Endothelial cell of umbilical vein (primary cell): ENCODE measurements around the gene APOC1. TPM values are rescaled to one million over a fixed set of nuclear protein-coding genes. Genes with fewer than 3 reads are reported as not detected.

Source experiments
- BruUV-seq: library from RNA; stranded (reverse); fragments of 400-500 nt; replicated peaks from 2 replicates; lab custom pipeline; 2021; lab: Mats Ljungman, UMichigan
- CTCF ChIA-PET: fragments of 300-600, 350-600 bp; sonication (Branson Sonifier 250); formaldehyde crosslinking; loops from one replicate; lab custom pipeline; 2021; ENCODE audit warnings: antibody characterized with exemption, inconsistent platforms; lab: Charles Lee
- POLR2A ChIA-PET: fragments of 300-600, 350-600 bp; sonication (Branson Sonifier 250); formaldehyde crosslinking; loops from one replicate; lab custom pipeline; 2021; ENCODE audit warnings: antibody characterized with exemption, inconsistent platforms; lab: Charles Lee
- DNase-seq: peaks from one replicate; pipeline ENCODE4 v3.0.0-alpha.2; 2011; ENCODE audit warnings: low read depth, low spot score
- FAIRE-seq: peaks from 2 replicates; lab custom pipeline; 2011; peaks lifted over from hg19 to GRCh38; lab: Jason Lieb, UNC
- H2AFZ ChIP-seq: 2 replicates; pipeline ENCODE4 v1.6.0; 2012; ENCODE audit warnings: low read depth, low read length, control low read depth, inconsistent platforms
- H3K27ac ChIP-seq: 2 replicates; pipeline ENCODE4 v1.5.1; 2011; ENCODE audit warnings: low read depth, mild to moderate bottlenecking, control low read depth, low read length, moderate library complexity; ENCODE audit not compliant: insufficient read depth
- H3K27me3 ChIP-seq, 2 experiments: 2 replicates each; pipeline versions ENCODE4 v1.6.0 to v1.6.1; 2011; ENCODE audit warnings: low read length in 2 of 2, mixed read lengths in 1 of 2; ENCODE audit not compliant: control insufficient read depth in 2 of 2, insufficient read depth in 2 of 2
- H3K36me3 ChIP-seq, 2 experiments: 2 replicates in 1 of 2; 3 replicates in 1 of 2; pipeline ENCODE4 v1.5.1; 2011; ENCODE audit warnings: low read length in 2 of 2, mild to moderate bottlenecking in 1 of 2, moderate library complexity in 1 of 2; ENCODE audit not compliant: control insufficient read depth in 2 of 2, insufficient read depth in 2 of 2; ENCODE audit errors: extremely low read depth in 1 of 2
- H3K4me1 ChIP-seq: 3 replicates; pipeline ENCODE4 v1.5.1; 2011; ENCODE audit warnings: mild to moderate bottlenecking, low read length; ENCODE audit not compliant: control insufficient read depth, insufficient read depth; ENCODE audit errors: extremely low read depth
- H3K4me2 ChIP-seq: 2 replicates; pipeline ENCODE4 v1.6.1; 2011; ENCODE audit warnings: low read length, control low read depth, mixed read lengths; ENCODE audit not compliant: insufficient read depth
- H3K4me3 ChIP-seq, 3 experiments: fragments of 200-600 bp in 1 of 3; sonication (generic), shearing (Covaris generic) in 1 of 3; replicated peaks in 1 of 3; 2 replicates each; pipeline ENCODE4 v1.5.1; 2011 to 2016; ENCODE audit warnings: control low read depth in 3 of 3, low read length in 3 of 3, mild to moderate bottlenecking in 2 of 3, inconsistent platforms in 1 of 3, low read depth in 1 of 3, moderate library complexity in 1 of 3; ENCODE audit not compliant: insufficient read depth in 1 of 3
- H3K79me2 ChIP-seq: 2 replicates; pipeline ENCODE4 v1.6.0; 2012; ENCODE audit warnings: low read length, inconsistent platforms; ENCODE audit not compliant: control insufficient read depth, insufficient read depth
- H3K9ac ChIP-seq: replicated peaks from 2 replicates; pipeline ENCODE3; 2011; ENCODE audit warnings: low read length, control low read depth; ENCODE audit not compliant: insufficient read depth; ENCODE audit errors: extremely low read depth
- H3K9me1 ChIP-seq: replicated peaks from 3 replicates; pipeline ENCODE4 v1.6.0; 2011; ENCODE audit warnings: mild to moderate bottlenecking, low read length; ENCODE audit not compliant: control insufficient read depth, insufficient read depth; ENCODE audit errors: extremely low read depth
- H3K9me3 ChIP-seq: replicated peaks from 2 replicates; pipeline ENCODE4 v1.5.1; 2012; ENCODE audit warnings: low read length, inconsistent platforms; ENCODE audit not compliant: control insufficient read depth, insufficient read depth
- H4K20me1 ChIP-seq: replicated peaks from 2 replicates; pipeline ENCODE3; 2011; ENCODE audit warnings: mild to moderate bottlenecking, low read length; ENCODE audit not compliant: control insufficient read depth, insufficient read depth; ENCODE audit errors: extremely low read depth
- CTCF ChIP-seq, 2 donors: IDR thresholded peaks; 1 replicate in 1 of 2; 2 replicates in 1 of 2; pipeline ENCODE4 v1.5.1; 2011; ENCODE audit warnings: low read length in 2 of 2, mild to moderate bottlenecking in 2 of 2, moderate library complexity in 2 of 2, control low read depth in 1 of 2, inconsistent platforms in 1 of 2, low read depth in 1 of 2; ENCODE audit not compliant: insufficient read depth in 1 of 2; ENCODE audit errors: extremely low read depth in 1 of 2
- EZH2 ChIP-seq: IDR thresholded peaks from 2 replicates; pipeline ENCODE4 v1.6.1; 2012; ENCODE audit warnings: borderline replicate concordance, low read depth, mild to moderate bottlenecking, moderate library complexity, low read length, inconsistent platforms; ENCODE audit not compliant: severe bottlenecking
- FOS ChIP-seq: IDR thresholded peaks from 2 replicates; pipeline ENCODE4 v1.6.1; 2011; ENCODE audit warnings: mild to moderate bottlenecking, low read length, moderate library complexity, borderline replicate concordance; ENCODE audit not compliant: insufficient read depth
- GATA2 ChIP-seq: IDR thresholded peaks from 2 replicates; pipeline ENCODE4 v1.7.0; 2011; ENCODE audit warnings: low read depth, mild to moderate bottlenecking, moderate library complexity, mixed read lengths, low read length; ENCODE audit not compliant: insufficient read length, insufficient read depth
- JUN ChIP-seq: IDR thresholded peaks from 2 replicates; pipeline ENCODE4 v1.6.1; 2011; ENCODE audit warnings: borderline replicate concordance, low read depth; ENCODE audit not compliant: insufficient read length, insufficient read depth
- MAX ChIP-seq: IDR thresholded peaks from 2 replicates; pipeline ENCODE4 v1.6.1; 2011; ENCODE audit not compliant: insufficient read depth, insufficient read length
- MYC ChIP-seq: IDR thresholded peaks from one replicate; pipeline ENCODE4 v1.6.1; 2011; ENCODE audit warnings: mild to moderate bottlenecking, low read depth, low read length
- POLR2A ChIP-seq: IDR thresholded peaks from 2 replicates; pipeline ENCODE4 v1.6.1; 2012; ENCODE audit warnings: low read depth, mild to moderate bottlenecking, control low read depth, low read length
- POLR2AphosphoS5 ChIP-seq: IDR thresholded peaks from 2 replicates; pipeline ENCODE4 v1.6.1; 2012; ENCODE audit warnings: low read depth, mild to moderate bottlenecking, control low read depth, low read length, moderate library complexity; ENCODE audit not compliant: insufficient read depth
- dilution Hi-C: fragments of 300-500 bp; cut with MboI; formaldehyde crosslinking; loops from one replicate; pipeline ENCODE4 v1.15.0; 2019; ENCODE audit warnings: low sequenced_read_pairs; ENCODE audit not compliant: extremely low pct_ligation_motif_present
- intact Hi-C: fragments of 100-400 bp; cut with micrococcal nuclease; formaldehyde crosslinking; loops from one replicate; pipeline ENCODE4 v1.10.0; 2022
- polyA plus RNA-seq, 4 experiments: library from polyadenylated mRNA; depleted of rRNA in 3 of 4; stranded (reverse) in 3 of 4; unstranded in 1 of 4; fragments of >200 nt; gene quantifications; 2 replicates each; pipeline versions ENCODE4 v1.2.1 to v1.2.3, GENCODE V29; 2011 to 2012; ENCODE audit warnings: missing spikeins in 1 of 4
- total RNA-seq: library from RNA; stranded (reverse); gene quantifications from 2 replicates; pipeline ENCODE4 v1.2.3, GENCODE V29; 2021

The APOC1 gene
- total and polyA plus RNA-seq, 2 donors (not counting 3 experiments of a cell fraction or from before 2014, with no cell fraction given): 5.0 to 18.5 TPM

GRCh38 chr19:44894052-44894400 lies 20.4 kb upstream of the APOC1 start:
- no peak overlapping the region for H3K4me3 ChIP-seq
- ChIA-PET POLR2A (no interaction called here), CTCF (no interaction called here)
- peaks cover 16% of the 10 kb centered on the region for H3K4me1 ChIP-seq
- TF ChIP-seq JUN: no peak
- TF ChIP-seq GATA2: no peak
- no peak for TF ChIP-seq EZH2
- TF ChIP-seq MAX: no peak
- TF ChIP-seq POLR2A: no peak
- no peak for TF ChIP-seq CTCF (IDR thresholded peaks at IDR 0.05; ENCODE audit: extremely low read depth in 1 of 2, insufficient read depth in 1 of 2, low read depth in 1 of 2, low read length in 2 of 2)
- TF ChIP-seq FOS: no peak
- no peak for TF ChIP-seq POLR2AphosphoS5
- no peak for TF ChIP-seq MYC
- BruUV-seq: no TSS peak
- H3K36me3 ChIP-seq: peaks cover 9 to 35% of the 10 kb centered on the region in 2 experiments
- H4K20me1 ChIP-seq: no peaks in the 10 kb centered on the region
- no peaks in the 10 kb centered on the region for H3K27me3 ChIP-seq
- H3K4me2 ChIP-seq: no peak overlapping the region
- dilution Hi-C loops: no loop called here
- no peak overlapping the region for H2AFZ ChIP-seq
- no peak for FAIRE-seq
- H3K9ac ChIP-seq: no peak overlapping the region
- no peak overlapping the region for H3K27ac ChIP-seq
- H3K79me2 ChIP-seq: peaks cover 35% of the 10 kb centered on the region
- H3K9me3 ChIP-seq: no peaks in the 10 kb centered on the region
- no peaks in the 10 kb centered on the region for H3K9me1 ChIP-seq
- intact Hi-C loops: loop anchor here (5.0 kb wide), 1 partner anchor 112 kb away; no protein-coding TSS in a partner anchor
- no peak for DNase-seq
